ENCODE results near the gene CKMT2.

DNA sequence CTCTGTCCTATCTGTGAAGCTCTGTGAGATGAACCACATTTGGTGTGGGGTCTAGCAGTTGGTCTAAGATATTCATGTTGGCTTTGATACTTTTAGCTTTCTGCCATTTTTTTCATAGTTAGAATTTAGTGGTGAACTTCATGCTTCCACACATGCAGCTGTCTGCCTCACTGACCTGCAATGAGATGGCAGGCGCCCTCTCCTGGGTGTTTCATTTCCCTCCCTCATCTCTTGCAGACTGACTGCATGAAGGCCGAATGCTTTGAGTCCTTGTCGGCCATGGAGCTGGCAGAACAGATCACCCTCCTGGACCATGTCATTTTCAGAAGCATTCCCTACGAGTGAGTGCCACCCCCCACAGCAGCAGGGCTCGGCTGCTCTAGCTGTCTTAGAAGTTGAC lies 26.1 kb upstream of the CKMT2 start:
- TF ChIP-seq POLR2A (IDR thresholded peaks at IDR 0.05) = no peak
- TF ChIP-seq, protein P1, sequence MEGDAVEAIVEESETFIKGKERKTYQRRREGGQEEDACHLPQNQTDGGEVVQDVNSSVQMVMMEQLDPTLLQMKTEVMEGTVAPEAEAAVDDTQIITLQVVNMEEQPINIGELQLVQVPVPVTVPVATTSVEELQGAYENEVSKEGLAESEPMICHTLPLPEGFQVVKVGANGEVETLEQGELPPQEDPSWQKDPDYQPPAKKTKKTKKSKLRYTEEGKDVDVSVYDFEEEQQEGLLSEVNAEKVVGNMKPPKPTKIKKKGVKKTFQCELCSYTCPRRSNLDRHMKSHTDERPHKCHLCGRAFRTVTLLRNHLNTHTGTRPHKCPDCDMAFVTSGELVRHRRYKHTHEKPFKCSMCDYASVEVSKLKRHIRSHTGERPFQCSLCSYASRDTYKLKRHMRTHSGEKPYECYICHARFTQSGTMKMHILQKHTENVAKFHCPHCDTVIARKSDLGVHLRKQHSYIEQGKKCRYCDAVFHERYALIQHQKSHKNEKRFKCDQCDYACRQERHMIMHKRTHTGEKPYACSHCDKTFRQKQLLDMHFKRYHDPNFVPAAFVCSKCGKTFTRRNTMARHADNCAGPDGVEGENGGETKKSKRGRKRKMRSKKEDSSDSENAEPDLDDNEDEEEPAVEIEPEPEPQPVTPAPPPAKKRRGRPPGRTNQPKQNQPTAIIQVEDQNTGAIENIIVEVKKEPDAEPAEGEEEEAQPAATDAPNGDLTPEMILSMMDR (IDR thresholded peaks at IDR 0.05) = no peak
